Right ventricle myocardium superior (tissue), 1 donor: Measurements from ENCODE around the gene RPL41. TPM values are rescaled to one million over a fixed set of nuclear protein-coding genes. Genes with fewer than 3 reads are reported as not detected.

Source experiments
- ATAC-seq: fragments of 200-7000 bp; cut with Tn5 transposase; one replicate; pipeline ENCODE4 v1.9.1; 2020; ENCODE audit warnings: mild to moderate bottlenecking; ENCODE audit not compliant: poor library complexity
- DNase-seq: peaks from one replicate; pipeline ENCODE4 v3.0.0-alpha.2; 2020
- intact Hi-C: fragments of 100-400 bp; cut with DNase I; formaldehyde crosslinking; loops from one replicate; pipeline ENCODE4 v1.11.2; 2022
- total RNA-seq: library from RNA; stranded (reverse); fragmentation: NEBNext Ultra II Directional; extraction: Animal tissue kit (Norgen Biotek cat#: 25700); gene quantifications from one replicate; pipeline ENCODE4 v1.2.1, GENCODE V29; 2021
- donor health status: DM: no; HTN: yes; CAD: no; lungs with severe emphysema.

The RPL41 gene
- total RNA-seq, 1 donor from 2014 or later, result 1,888 TPM

GRCh38 chr12:56160193-56160763 lies 43.8 kb downstream of the RPL41 start:
- DNase-seq (no peak), ATAC-seq (no peak)
- intact Hi-C loops, result no loop called here

- ATAC-seq (no peak), DNase-seq (no peak)
- intact Hi-C loops, result no loop called here
These were observed 44.7 kb downstream of the RPL41 start for GRCh38 chr12:56160894-56161689.

- ATAC-seq, result no peak
- no peak for DNase-seq
- intact Hi-C loops, result no loop called here
These were observed 45.4 kb downstream of the RPL41 start for GRCh38 chr12:56161690-56162351.

- intact Hi-C loops, result no loop called here
- no peak for DNase-seq
- ATAC-seq, result no peak
These were observed 46.2 kb downstream of the RPL41 start for GRCh38 chr12:56162468-56163290.

- ATAC-seq (no peak), DNase-seq (no peak)
- intact Hi-C loops, result no loop called here
These were observed 47.3 kb downstream of the RPL41 start for GRCh38 chr12:56163533-56164344.

GRCh38 chr12:56164345-56164729 lies 47.9 kb downstream of the RPL41 start:
- intact Hi-C loops, result no loop called here
- DNase-seq (no peak), ATAC-seq (no peak)

GRCh38 chr12:56165369-56165768 lies 48.9 kb downstream of the RPL41 start:
- intact Hi-C loops, result no loop called here
- no peak for DNase-seq
- peak; percentile 11 for ATAC-seq

Other genes with a start within 250 kb of the RPL41 start
- 14.3 TPM for gene PYM1, start 188.7 kb upstream of the RPL41 start, total RNA-seq
- gene DGKA, start 185.5 kb upstream of the RPL41 start, total RNA-seq, result 9.5 TPM
- 0.83 TPM for gene PMEL, start 150.6 kb upstream of the RPL41 start, total RNA-seq
- 7.9 TPM for gene CDK2, start 149.8 kb upstream of the RPL41 start, total RNA-seq
- gene RAB5B, start 142.6 kb upstream of the RPL41 start, total RNA-seq, result 111 TPM
- 29.7 TPM for gene SUOX, start 119.4 kb upstream of the RPL41 start, total RNA-seq
- 7.0 TPM for gene IKZF4, start 95.6 kb upstream of the RPL41 start, total RNA-seq
- 34.6 TPM for gene RPS26, start 74.7 kb upstream of the RPL41 start, total RNA-seq
- gene ERBB3, start 36.5 kb upstream of the RPL41 start, total RNA-seq, result 4.8 TPM
- gene PA2G4, start 12.1 kb upstream of the RPL41 start, total RNA-seq, result 68.0 TPM
- gene ZC3H10, start 1.6 kb downstream of the RPL41 start, total RNA-seq, result 5.8 TPM
- gene ESYT1, start 11.6 kb downstream of the RPL41 start, total RNA-seq, result 27.0 TPM
- 42.7 TPM for gene MYL6B, start 36.0 kb downstream of the RPL41 start, total RNA-seq
- 513 TPM for gene MYL6, start 41.7 kb downstream of the RPL41 start, total RNA-seq
- gene SMARCC2, start 72.8 kb downstream of the RPL41 start, total RNA-seq, result 63.4 TPM
- 48.1 TPM for gene RNF41, start 105.3 kb downstream of the RPL41 start, total RNA-seq
- gene NABP2, start 107.7 kb downstream of the RPL41 start, total RNA-seq, result 18.8 TPM
- not detected for gene SLC39A5, start 113.4 kb downstream of the RPL41 start, total RNA-seq
- 24.6 TPM for gene ANKRD52, start 141.8 kb downstream of the RPL41 start, total RNA-seq
- 153 TPM for gene COQ10A, start 150.3 kb downstream of the RPL41 start, total RNA-seq
- 779 TPM for gene CS, start 183.7 kb downstream of the RPL41 start, total RNA-seq
- gene CNPY2, start 199.4 kb downstream of the RPL41 start, total RNA-seq, result 31.2 TPM
- gene PAN2, start 217.4 kb downstream of the RPL41 start, total RNA-seq, result 38.6 TPM
- gene IL23A, start 222.3 kb downstream of the RPL41 start, total RNA-seq, result not detected
- 28.3 TPM for gene STAT2, start 243.5 kb downstream of the RPL41 start, total RNA-seq
- not detected for gene APOF, start 246.2 kb downstream of the RPL41 start, total RNA-seq